ENCODE measurements around the gene TNKS2. TPM values are rescaled to one million over a fixed set of nuclear protein-coding genes. Genes with fewer than 3 reads are reported as not detected.

The TNKS2 gene
- total and polyA plus RNA-seq, 2 of the 13 experiments (the other 11 are each of a cell fraction or from before 2014, with no cell fraction given), result 15.2 to 19.4 TPM

DNA sequence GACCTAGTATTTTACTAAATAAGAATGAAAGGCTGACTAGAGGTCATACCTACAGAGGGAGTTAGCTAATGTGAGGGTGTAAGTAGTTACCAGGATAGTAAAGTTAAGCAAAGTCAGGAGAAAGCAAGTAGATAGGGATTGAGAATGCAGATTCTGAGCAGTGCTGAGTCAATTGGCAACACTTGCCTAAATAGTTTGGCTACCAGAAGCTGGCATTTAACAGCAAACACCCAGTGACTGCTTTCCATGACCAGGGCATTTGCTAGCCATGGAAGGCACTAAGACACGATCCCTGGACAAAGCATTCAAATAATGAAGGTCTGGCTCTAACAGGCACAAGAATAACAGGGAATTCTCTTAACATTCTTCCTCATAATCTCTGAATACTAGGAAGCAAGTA, 25.9 kb downstream of the TNKS2 start (continued):
- no peak for TF ChIP-seq BRF2 (CRISPR knock-in tag; IDR thresholded peaks at IDR 0.05)
- TF ChIP-seq JUN (CRISPR knock-in tag; IDR thresholded peaks at IDR 0.05), result no peak
- TF ChIP-seq PRDM4 (CRISPR knock-in tag; IDR thresholded peaks at IDR 0.05; ENCODE audit: borderline replicate concordance), result no peak
- TF ChIP-seq ZBTB44 (CRISPR knock-in tag; IDR thresholded peaks at IDR 0.05), result no peak
- no peak for TF ChIP-seq GABPA (IDR thresholded peaks at IDR 0.05; ENCODE audit: low read depth, low read length)
- TF ChIP-seq GABPA (CRISPR knock-in tag; IDR thresholded peaks at IDR 0.05; ENCODE audit: low read depth), result no peak
- TF ChIP-seq, protein P1, sequence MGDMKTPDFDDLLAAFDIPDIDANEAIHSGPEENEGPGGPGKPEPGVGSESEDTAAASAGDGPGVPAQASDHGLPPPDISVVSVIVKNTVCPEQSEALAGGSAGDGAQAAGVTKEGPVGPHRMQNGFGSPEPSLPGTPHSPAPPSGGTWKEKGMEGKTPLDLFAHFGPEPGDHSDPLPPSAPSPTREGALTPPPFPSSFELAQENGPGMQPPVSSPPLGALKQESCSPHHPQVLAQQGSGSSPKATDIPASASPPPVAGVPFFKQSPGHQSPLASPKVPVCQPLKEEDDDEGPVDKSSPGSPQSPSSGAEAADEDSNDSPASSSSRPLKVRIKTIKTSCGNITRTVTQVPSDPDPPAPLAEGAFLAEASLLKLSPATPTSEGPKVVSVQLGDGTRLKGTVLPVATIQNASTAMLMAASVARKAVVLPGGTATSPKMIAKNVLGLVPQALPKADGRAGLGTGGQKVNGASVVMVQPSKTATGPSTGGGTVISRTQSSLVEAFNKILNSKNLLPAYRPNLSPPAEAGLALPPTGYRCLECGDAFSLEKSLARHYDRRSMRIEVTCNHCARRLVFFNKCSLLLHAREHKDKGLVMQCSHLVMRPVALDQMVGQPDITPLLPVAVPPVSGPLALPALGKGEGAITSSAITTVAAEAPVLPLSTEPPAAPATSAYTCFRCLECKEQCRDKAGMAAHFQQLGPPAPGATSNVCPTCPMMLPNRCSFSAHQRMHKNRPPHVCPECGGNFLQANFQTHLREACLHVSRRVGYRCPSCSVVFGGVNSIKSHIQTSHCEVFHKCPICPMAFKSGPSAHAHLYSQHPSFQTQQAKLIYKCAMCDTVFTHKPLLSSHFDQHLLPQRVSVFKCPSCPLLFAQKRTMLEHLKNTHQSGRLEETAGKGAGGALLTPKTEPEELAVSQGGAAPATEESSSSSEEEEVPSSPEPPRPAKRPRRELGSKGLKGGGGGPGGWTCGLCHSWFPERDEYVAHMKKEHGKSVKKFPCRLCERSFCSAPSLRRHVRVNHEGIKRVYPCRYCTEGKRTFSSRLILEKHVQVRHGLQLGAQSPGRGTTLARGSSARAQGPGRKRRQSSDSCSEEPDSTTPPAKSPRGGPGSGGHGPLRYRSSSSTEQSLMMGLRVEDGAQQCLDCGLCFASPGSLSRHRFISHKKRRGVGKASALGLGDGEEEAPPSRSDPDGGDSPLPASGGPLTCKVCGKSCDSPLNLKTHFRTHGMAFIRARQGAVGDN (CRISPR knock-in tag; IDR thresholded peaks at IDR 0.05), result no peak
